Activated naive CD4-positive, alpha-beta T cell treated with anti-CD3 and anti-CD28 coated beads, Interleukin-2, amount 10 ng/mL, durations not matched to agents 7 days and 5 days (primary cell): ENCODE data around the gene LKAAEAR1.

Experiments
- CTCF ChIA-PET: fragments of 350-600 bp; sonication (Branson Sonifier 250); formaldehyde crosslinking; loops from one replicate; lab custom pipeline; 2021; ENCODE audit warnings: antibody characterized with exemption; lab: Charles Lee
- DNase-seq: peaks from one replicate; pipeline ENCODE4 v3.0.0-alpha.2; 2020
- H3K27ac Mint-ChIP-seq: one replicate; pipeline ENCODE4 v1.8.0; 2021; ENCODE audit warnings: mild to moderate bottlenecking, moderate library complexity, mixed read lengths
- H3K27me3 Mint-ChIP-seq: one replicate; pipeline ENCODE4 v1.8.0; 2021; ENCODE audit warnings: mild to moderate bottlenecking, mixed read lengths
- H3K36me3 Mint-ChIP-seq: one replicate; pipeline ENCODE4 v1.8.0; 2021; ENCODE audit warnings: mixed read lengths
- H3K4me1 Mint-ChIP-seq: one replicate; pipeline ENCODE4 v1.8.0; 2021; ENCODE audit warnings: mixed read lengths
- H3K4me3 Mint-ChIP-seq: one replicate; pipeline ENCODE4 v1.8.0; 2021; ENCODE audit warnings: mild to moderate bottlenecking, moderate library complexity, mixed read lengths
- H3K9me3 Mint-ChIP-seq: one replicate; pipeline ENCODE4 v1.8.0; 2021; ENCODE audit warnings: mixed read lengths

LKAAEAR1 gene

GRCh38 chr20:64074963-64075362 lies 9.2 kb downstream of the LKAAEAR1 start:
- CTCF ChIA-PET = interaction anchor here (1.1 kb wide), 1 partner anchor 36 kb away, joined by 4 read pairs; no protein-coding TSS in a partner anchor
- Mint-ChIP-seq H3K4me1 (peaks cover 41% of the 10 kb centered on the region), H3K4me3 (no peak overlapping the region), H3K27ac (no peak overlapping the region), H3K27me3 (no peaks in the 10 kb centered on the region), H3K36me3 (peaks cover 37% of the 10 kb centered on the region), H3K9me3 (no peaks in the 10 kb centered on the region)
- DNase-seq = no peak

- CTCF ChIA-PET = interaction anchor here (0.6 to 3.2 kb wide), 2 partner anchors 46 to 1272 kb away, joined by 3 to 10 read pairs; no protein-coding TSS in a partner anchor
- no peak for DNase-seq
- no peaks in the 10 kb centered on the region for H3K27me3 Mint-ChIP-seq
- H3K36me3 Mint-ChIP-seq = peaks cover 37% of the 10 kb centered on the region
- peaks cover 41% of the 10 kb centered on the region for H3K4me1 Mint-ChIP-seq
- no peaks in the 10 kb centered on the region for H3K9me3 Mint-ChIP-seq
- H3K4me3 Mint-ChIP-seq = no peak overlapping the region
- H3K27ac Mint-ChIP-seq = no peak overlapping the region
These were observed 9.9 kb downstream of the LKAAEAR1 start for GRCh38 chr20:64074184-64074789.

DNA sequence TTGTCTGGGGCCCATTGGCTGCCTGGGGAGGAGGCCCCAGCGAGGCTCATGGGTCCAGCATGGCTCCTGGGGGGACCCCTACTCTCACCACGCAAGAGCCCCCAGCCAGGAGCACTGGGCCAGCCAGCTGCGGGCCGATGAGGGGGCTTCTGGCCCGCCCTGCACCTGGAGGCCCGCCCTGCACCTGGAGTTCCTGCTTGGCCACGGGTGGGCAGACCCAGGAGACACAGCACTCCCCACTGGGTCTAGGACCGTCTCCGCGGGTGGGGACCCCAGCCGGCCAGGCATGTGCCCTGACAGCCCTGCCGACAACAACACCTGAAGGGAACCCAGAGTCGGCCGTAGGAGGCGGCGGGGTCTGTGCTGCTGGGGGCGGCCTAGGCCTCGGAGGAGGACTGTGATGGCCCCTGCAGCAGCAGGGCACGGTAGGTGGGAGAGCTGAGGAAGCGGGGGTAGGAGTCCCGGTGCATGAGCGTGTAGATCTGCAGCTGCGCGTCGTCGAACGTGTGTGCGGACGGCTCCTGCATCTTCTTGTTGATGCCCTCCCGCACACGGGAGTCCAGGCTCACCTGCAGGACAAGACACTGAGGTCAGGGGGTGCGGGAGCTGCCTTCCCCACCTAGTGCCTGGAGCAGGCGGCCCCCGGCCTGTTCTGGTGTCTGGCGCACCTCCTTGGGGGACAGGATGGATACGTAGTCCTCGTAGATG lies 10.6 kb downstream of the LKAAEAR1 start:
- Mint-ChIP-seq H3K4me3 (no peak overlapping the region), H3K9me3 (no peaks in the 10 kb centered on the region), H3K27ac (no peak overlapping the region), H3K4me1 (peaks cover 45% of the 10 kb centered on the region), H3K36me3 (peaks cover 32% of the 10 kb centered on the region), H3K27me3 (no peaks in the 10 kb centered on the region)
- DNase-seq = no peak
- CTCF ChIA-PET = interaction anchor here (0.6 to 3.2 kb wide), 2 partner anchors 46 to 1271 kb away, joined by 3 to 10 read pairs; no protein-coding TSS in a partner anchor

GRCh38 chr20:64072498-64073063 lies 11.6 kb downstream of the LKAAEAR1 start:
- no peak for DNase-seq
- Mint-ChIP-seq H3K36me3 (peaks cover 26% of the 10 kb centered on the region), H3K27ac (no peak overlapping the region), H3K27me3 (no peaks in the 10 kb centered on the region), H3K4me3 (no peak overlapping the region), H3K9me3 (no peaks in the 10 kb centered on the region), H3K4me1 (peaks cover 51% of the 10 kb centered on the region)
- CTCF ChIA-PET = interaction anchor here (0.7 to 3.2 kb wide), 2 partner anchors 48 to 92 kb away, joined by 3 to 10 read pairs; no protein-coding TSS in a partner anchor

DNA sequence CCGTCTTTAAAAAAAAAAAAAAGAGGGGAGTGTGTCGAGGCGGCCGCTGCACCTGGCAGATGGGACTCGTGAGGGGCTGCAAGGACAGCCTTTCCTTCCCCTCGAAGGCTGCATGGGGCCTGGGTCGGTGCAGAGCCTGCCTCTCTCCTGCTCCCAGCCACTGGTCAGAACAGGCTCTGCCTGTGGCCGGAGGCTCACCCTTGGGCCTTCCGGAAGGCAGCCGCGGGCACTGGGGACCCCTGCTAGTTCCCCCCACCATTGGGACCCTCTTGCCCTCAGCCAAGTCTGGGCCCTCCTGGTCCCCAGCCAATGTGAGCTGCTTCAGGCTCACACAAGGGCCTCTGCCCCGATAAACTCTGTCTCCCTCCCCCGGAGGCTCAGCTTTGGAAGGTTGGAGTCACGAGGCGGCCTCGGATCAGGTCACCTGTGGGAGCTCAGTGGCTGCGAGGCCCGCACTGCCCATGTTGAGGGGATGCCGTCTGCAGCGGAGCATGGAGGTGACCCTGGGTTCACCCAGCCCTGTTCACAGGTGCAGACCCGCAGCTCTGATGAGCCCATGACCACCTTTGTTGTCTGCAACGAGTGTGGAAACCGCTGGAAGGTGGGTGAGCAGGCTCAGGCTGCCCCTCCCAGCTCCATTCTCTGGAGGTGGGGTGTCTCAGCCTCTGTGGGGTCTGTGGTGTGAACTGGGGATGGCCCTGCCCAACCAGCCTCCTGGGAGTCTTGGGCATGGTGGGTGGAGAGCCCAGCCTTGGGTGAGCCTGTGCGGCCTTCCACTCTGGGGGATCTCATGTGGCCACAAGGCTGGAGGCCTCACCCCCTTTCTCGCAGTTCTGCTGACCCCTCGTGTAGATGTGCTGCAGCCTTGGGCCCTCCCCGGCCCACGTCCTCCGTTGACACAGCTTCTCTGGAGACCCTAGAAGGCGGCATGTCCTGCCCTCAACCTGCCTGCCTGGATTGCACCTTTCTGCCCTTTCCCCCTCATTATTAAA lies 12.6 kb downstream of the LKAAEAR1 start:
- H3K4me1 Mint-ChIP-seq = peaks cover 56% of the 10 kb centered on the region
- peaks cover 21% of the 10 kb centered on the region for H3K36me3 Mint-ChIP-seq
- H3K27ac Mint-ChIP-seq = peak overlapping the region; percentile 37
- CTCF ChIA-PET = interaction anchor here (0.7 to 3.2 kb wide), 3 partner anchors 14 to 91 kb away, joined by 3 to 10 read pairs (median 4); no protein-coding TSS in a partner anchor
- no peaks in the 10 kb centered on the region for H3K9me3 Mint-ChIP-seq
- no peak overlapping the region for H3K4me3 Mint-ChIP-seq
- H3K27me3 Mint-ChIP-seq = no peaks in the 10 kb centered on the region
- DNase-seq = no peak

- H3K27me3 Mint-ChIP-seq = no peaks in the 10 kb centered on the region
- CTCF ChIA-PET = interaction anchor here (1.3 kb wide), 1 partner anchor 30 kb away, joined by 8 read pairs; no protein-coding TSS in a partner anchor
- peaks cover 15% of the 10 kb centered on the region for H3K36me3 Mint-ChIP-seq
- no peak for DNase-seq
- peaks cover 57% of the 10 kb centered on the region for H3K4me1 Mint-ChIP-seq
- no peaks in the 10 kb centered on the region for H3K9me3 Mint-ChIP-seq
- peak overlapping the region; percentile 49 for H3K27ac Mint-ChIP-seq
- no peak overlapping the region for H3K4me3 Mint-ChIP-seq
These were observed 13.8 kb downstream of the LKAAEAR1 start for GRCh38 chr20:64070244-64070993.

GRCh38 chr20:64069614-64070243 lies 14.5 kb downstream of the LKAAEAR1 start:
- Mint-ChIP-seq H3K27ac (no peak overlapping the region), H3K9me3 (no peaks in the 10 kb centered on the region), H3K27me3 (no peaks in the 10 kb centered on the region), H3K36me3 (peaks cover 12% of the 10 kb centered on the region), H3K4me3 (no peak overlapping the region), H3K4me1 (peaks cover 60% of the 10 kb centered on the region)
- CTCF ChIA-PET = interaction anchor here (1.3 to 1.6 kb wide), 2 partner anchors 14 to 30 kb away, joined by 7 to 8 read pairs; partner anchors contain the start of gene LKAAEAR1
- DNase-seq = peak; percentile 48

DNA sequence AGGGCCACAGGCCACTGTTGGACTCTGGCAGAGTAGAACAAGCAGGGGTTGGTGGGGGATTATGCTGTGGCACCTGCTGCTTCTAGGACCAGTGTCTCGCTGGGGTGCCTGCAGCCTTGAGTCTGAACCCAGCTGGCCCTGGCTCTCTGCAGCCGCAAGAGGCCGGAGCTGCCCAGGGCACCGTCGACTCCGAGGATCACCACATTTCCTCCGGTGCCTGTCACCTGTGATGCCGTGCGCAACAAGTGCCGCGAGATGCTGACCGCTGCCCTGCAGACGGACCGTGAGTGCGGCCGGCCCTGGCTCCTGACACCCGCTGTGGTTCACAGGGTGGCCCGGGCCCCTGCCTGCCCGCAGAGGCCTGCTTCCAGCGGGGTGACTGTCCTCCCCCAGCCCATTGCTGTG lies 15.0 kb downstream of the LKAAEAR1 start:
- H3K4me1 Mint-ChIP-seq = peaks cover 64% of the 10 kb centered on the region
- no peak overlapping the region for H3K27ac Mint-ChIP-seq
- DNase-seq = no peak
- H3K4me3 Mint-ChIP-seq = no peak overlapping the region
- H3K9me3 Mint-ChIP-seq = no peaks in the 10 kb centered on the region
- H3K36me3 Mint-ChIP-seq = peaks cover 8% of the 10 kb centered on the region
- CTCF ChIA-PET = interaction anchor here (1.3 to 1.6 kb wide), 2 partner anchors 15 to 29 kb away, joined by 7 to 8 read pairs; partner anchors contain the start of gene LKAAEAR1
- no peaks in the 10 kb centered on the region for H3K27me3 Mint-ChIP-seq

DNA sequence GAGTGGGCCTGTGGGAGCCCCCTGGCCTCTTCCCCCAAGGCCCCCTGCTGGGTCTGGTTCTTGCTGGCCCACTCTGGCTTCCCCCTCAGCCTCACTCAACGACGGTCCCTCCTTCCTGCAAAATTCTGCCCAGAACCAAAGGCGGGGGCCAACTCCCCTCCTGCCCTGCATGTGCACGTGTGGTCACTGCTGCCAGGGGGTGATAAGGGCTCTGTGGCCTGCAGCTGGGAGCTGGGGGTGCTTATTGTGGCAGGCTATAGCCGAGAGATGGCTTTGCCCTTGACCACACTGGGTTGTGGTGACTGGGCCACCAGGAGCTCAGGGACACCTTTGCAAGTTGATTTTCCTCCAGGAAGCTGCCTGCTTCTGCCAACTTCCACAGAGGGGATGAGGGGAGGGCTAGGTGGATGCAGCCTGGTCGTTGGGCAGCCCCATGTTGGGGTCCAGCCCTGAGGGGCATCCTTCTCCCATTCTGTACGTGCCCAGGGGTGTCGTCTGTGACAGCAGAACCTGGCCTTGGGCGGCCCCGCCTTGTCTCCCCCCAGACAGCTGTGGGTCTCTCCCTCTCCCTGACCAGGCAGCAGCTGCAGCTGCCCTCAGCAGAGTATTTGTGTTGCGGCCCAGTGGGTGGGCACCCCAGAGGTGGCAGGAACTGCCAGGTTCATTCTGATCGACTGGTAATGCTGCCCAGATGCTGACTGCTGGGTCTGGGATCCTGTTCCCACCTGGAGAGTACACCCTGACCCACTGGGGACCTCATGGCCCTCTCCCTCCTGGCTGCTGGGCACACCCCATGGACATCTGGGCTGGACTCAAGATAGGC lies 15.6 kb downstream of the LKAAEAR1 start:
- Mint-ChIP-seq H3K9me3 (no peaks in the 10 kb centered on the region), H3K27me3 (no peaks in the 10 kb centered on the region), H3K4me3 (no peak overlapping the region), H3K36me3 (peaks cover 5% of the 10 kb centered on the region), H3K4me1 (peaks cover 64% of the 10 kb centered on the region), H3K27ac (peak overlapping the region; percentile 79)
- CTCF ChIA-PET = interaction anchor here (1.6 kb wide), 1 partner anchor 15 kb away, joined by 7 read pairs; the partner anchor contains the start of gene LKAAEAR1
- DNase-seq = no peak

- H3K27ac Mint-ChIP-seq = peak overlapping the region; percentile 24
- no peaks in the 10 kb centered on the region for H3K27me3 Mint-ChIP-seq
- H3K9me3 Mint-ChIP-seq = no peaks in the 10 kb centered on the region
- DNase-seq = no peak
- peaks cover 60% of the 10 kb centered on the region for H3K4me1 Mint-ChIP-seq
- H3K36me3 Mint-ChIP-seq = peaks cover 2% of the 10 kb centered on the region
- H3K4me3 Mint-ChIP-seq = no peak overlapping the region
- CTCF ChIA-PET = no interaction called here
These were observed 16.4 kb downstream of the LKAAEAR1 start for GRCh38 chr20:64067733-64068307.

- no peak for DNase-seq
- H3K4me1 Mint-ChIP-seq = peaks cover 57% of the 10 kb centered on the region
- H3K36me3 Mint-ChIP-seq = peaks cover under 1% of the 10 kb centered on the region
- peak overlapping the region; percentile 72 for H3K27ac Mint-ChIP-seq
- CTCF ChIA-PET = no interaction called here
- peak overlapping the region; percentile 12 for H3K4me3 Mint-ChIP-seq
- H3K9me3 Mint-ChIP-seq = no peaks in the 10 kb centered on the region
- H3K27me3 Mint-ChIP-seq = no peaks in the 10 kb centered on the region
These were observed 17.1 kb downstream of the LKAAEAR1 start for GRCh38 chr20:64067005-64067632.
